ENCODE results near the gene JAG1. TPM values are rescaled to one million over a fixed set of nuclear protein-coding genes. Genes with fewer than 3 reads are reported as not detected.

Gene JAG1
- total RNA-seq, 3 donors from 2014 or later (not counting 1 experiment from before 2014, with no cell fraction given): 8.1 to 12.3 (median 8.7) TPM

- Histone ChIP-seq H3K27me3 (ENCODE audit: control insufficient read depth, insufficient read depth, low read length) (no peaks in the 10 kb centered on the region), H3K27ac (ENCODE audit: low read length) (no peak overlapping the region), H3K9me3 (ENCODE audit: control insufficient read depth, insufficient read depth, low read length) (no peaks in the 10 kb centered on the region), H3K36me3 (ENCODE audit: control insufficient read depth, insufficient read depth, low read length) (no peaks in the 10 kb centered on the region), H3K4me3 (ENCODE audit: low read length) (no peak overlapping the region), H3K4me1 (ENCODE audit: control insufficient read depth, insufficient read depth, low read length) (no peaks in the 10 kb centered on the region)
- no peak overlapping the region for H3K27ac Mint-ChIP-seq
- WGBS (ENCODE audit: insufficient coverage): 97% methylated on average over 11 of the region's 11 CpGs
- TF ChIP-seq, protein P1, sequence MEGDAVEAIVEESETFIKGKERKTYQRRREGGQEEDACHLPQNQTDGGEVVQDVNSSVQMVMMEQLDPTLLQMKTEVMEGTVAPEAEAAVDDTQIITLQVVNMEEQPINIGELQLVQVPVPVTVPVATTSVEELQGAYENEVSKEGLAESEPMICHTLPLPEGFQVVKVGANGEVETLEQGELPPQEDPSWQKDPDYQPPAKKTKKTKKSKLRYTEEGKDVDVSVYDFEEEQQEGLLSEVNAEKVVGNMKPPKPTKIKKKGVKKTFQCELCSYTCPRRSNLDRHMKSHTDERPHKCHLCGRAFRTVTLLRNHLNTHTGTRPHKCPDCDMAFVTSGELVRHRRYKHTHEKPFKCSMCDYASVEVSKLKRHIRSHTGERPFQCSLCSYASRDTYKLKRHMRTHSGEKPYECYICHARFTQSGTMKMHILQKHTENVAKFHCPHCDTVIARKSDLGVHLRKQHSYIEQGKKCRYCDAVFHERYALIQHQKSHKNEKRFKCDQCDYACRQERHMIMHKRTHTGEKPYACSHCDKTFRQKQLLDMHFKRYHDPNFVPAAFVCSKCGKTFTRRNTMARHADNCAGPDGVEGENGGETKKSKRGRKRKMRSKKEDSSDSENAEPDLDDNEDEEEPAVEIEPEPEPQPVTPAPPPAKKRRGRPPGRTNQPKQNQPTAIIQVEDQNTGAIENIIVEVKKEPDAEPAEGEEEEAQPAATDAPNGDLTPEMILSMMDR (IDR thresholded peaks at IDR 0.05): no peak
- no peaks in the 10 kb centered on the region for H3K9me3 Mint-ChIP-seq
- intact Hi-C loops (cut with micrococcal nuclease): no loop called here
- no peaks in the 10 kb centered on the region for H3K4me1 Mint-ChIP-seq
- DNase-seq: no peak
- ATAC-seq: no peak
- H3K4me3 Mint-ChIP-seq: no peak overlapping the region
- H3K27me3 Mint-ChIP-seq (ENCODE audit: low read depth in 2 of 2): peaks cover 0 to 2% of the 10 kb centered on the region in 2 donors
- no peaks in the 10 kb centered on the region for H3K36me3 Mint-ChIP-seq
These were observed 39.0 kb downstream of the JAG1 start for GRCh38 chr20:10634683-10635411.

GRCh38 chr20:10634211-10634610 lies 39.6 kb downstream of the JAG1 start:
- no peak for DNase-seq
- Mint-ChIP-seq H3K27ac (no peak overlapping the region), H3K9me3 (no peaks in the 10 kb centered on the region), H3K4me3 (no peak overlapping the region), H3K27me3 (ENCODE audit: low read depth in 2 of 2) (no peaks in the 10 kb centered on the region), H3K36me3 (no peaks in the 10 kb centered on the region), H3K4me1 (no peaks in the 10 kb centered on the region)
- TF ChIP-seq, protein P1 (IDR thresholded peaks at IDR 0.05): no peak
- Histone ChIP-seq H3K27me3 (ENCODE audit: control insufficient read depth, insufficient read depth, low read length) (no peaks in the 10 kb centered on the region), H3K4me1 (ENCODE audit: control insufficient read depth, insufficient read depth, low read length) (no peaks in the 10 kb centered on the region), H3K9me3 (ENCODE audit: control insufficient read depth, insufficient read depth, low read length) (no peaks in the 10 kb centered on the region), H3K27ac (ENCODE audit: low read length) (no peak overlapping the region), H3K4me3 (ENCODE audit: low read length) (no peak overlapping the region), H3K36me3 (ENCODE audit: control insufficient read depth, insufficient read depth, low read length) (no peaks in the 10 kb centered on the region)
- intact Hi-C loops (cut with micrococcal nuclease): no loop called here
- no peak for ATAC-seq
- WGBS (ENCODE audit: insufficient coverage): 75% methylated on average over 5 of the region's 5 CpGs

GRCh38 chr20:10633718-10634117 lies 40.1 kb downstream of the JAG1 start:
- no peak overlapping the region for H3K27ac ChIP-seq (ENCODE audit: low read length)
- Mint-ChIP-seq H3K36me3 (no peaks in the 10 kb centered on the region), H3K4me3 (no peak overlapping the region), H3K9me3 (no peaks in the 10 kb centered on the region), H3K27ac (no peak overlapping the region), H3K4me1 (no peaks in the 10 kb centered on the region), H3K27me3 (ENCODE audit: low read depth in 2 of 2) (no peaks in the 10 kb centered on the region)
- no peaks in the 10 kb centered on the region for H3K36me3 ChIP-seq (ENCODE audit: control insufficient read depth, insufficient read depth, low read length)
- H3K4me1 ChIP-seq (ENCODE audit: control insufficient read depth, insufficient read depth, low read length): no peaks in the 10 kb centered on the region
- no peaks in the 10 kb centered on the region for H3K9me3 ChIP-seq (ENCODE audit: control insufficient read depth, insufficient read depth, low read length)
- 76% methylated on average over 5 of the region's 5 CpGs for WGBS (ENCODE audit: insufficient coverage)
- DNase-seq (no peak), ATAC-seq (no peak)
- no peaks in the 10 kb centered on the region for H3K27me3 ChIP-seq (ENCODE audit: control insufficient read depth, insufficient read depth, low read length)
- intact Hi-C loops (cut with micrococcal nuclease): no loop called here
- TF ChIP-seq, protein P1 (IDR thresholded peaks at IDR 0.05): no peak
- H3K4me3 ChIP-seq (ENCODE audit: low read length): no peak overlapping the region
